Nephron progenitor cell (in vitro differentiated cells): ENCODE measurements around the gene ATP2C2.
"Not testable (repeated sequence)": the region's sequence is repeated elsewhere in the genome, so short reads cannot be mapped to it uniquely, and the experiment has no call there.

Experiments
- DNase-seq: peaks from one replicate; pipeline ENCODE4 v3.0.0; 2021
- H3K27ac Mint-ChIP-seq: 2 replicates; pipeline ENCODE4 v1.8.0; 2021; ENCODE audit warnings: mild to moderate bottlenecking, moderate library complexity, mixed read lengths
- H3K27me3 Mint-ChIP-seq: 2 replicates; pipeline ENCODE4 v1.8.0; 2021; ENCODE audit warnings: mild to moderate bottlenecking, low read depth, mixed read lengths; ENCODE audit not compliant: poor library complexity
- H3K36me3 Mint-ChIP-seq: 2 replicates; pipeline ENCODE4 v1.8.0; 2021; ENCODE audit warnings: low read depth, mixed read lengths
- H3K4me1 Mint-ChIP-seq: 2 replicates; pipeline ENCODE4 v1.8.0; 2021; ENCODE audit warnings: mixed read lengths
- H3K4me3 Mint-ChIP-seq: 2 replicates; pipeline ENCODE4 v1.8.0; 2021; ENCODE audit warnings: mild to moderate bottlenecking, moderate library complexity, mixed read lengths
- H3K9me3 Mint-ChIP-seq: 2 replicates; pipeline ENCODE4 v1.8.0; 2021; ENCODE audit warnings: mild to moderate bottlenecking, moderate library complexity, mixed read lengths
- CTCF ChIP-seq: fragments of 200-600 bp; sonication (generic); IDR thresholded peaks from 2 replicates; pipeline ENCODE4 v1.5.0; 2021; ENCODE audit warnings: antibody characterized with exemption

ATP2C2 gene

GRCh38 chr16:84390131-84390785, 21.9 kb downstream of the ATP2C2 start:
- no peak for TF ChIP-seq CTCF
- no peak overlapping the region for H3K4me3 Mint-ChIP-seq
- peaks cover 10% of the 10 kb centered on the region for H3K27me3 Mint-ChIP-seq
- DNase-seq, result no peak
- H3K27ac Mint-ChIP-seq, result peak overlapping the region; percentile 91
- peaks cover 7% of the 10 kb centered on the region for H3K9me3 Mint-ChIP-seq
- peaks cover 5% of the 10 kb centered on the region for H3K4me1 Mint-ChIP-seq
- no peaks in the 10 kb centered on the region for H3K36me3 Mint-ChIP-seq

GRCh38 chr16:84391151-84392030, 23.1 kb downstream of the ATP2C2 start:
- H3K4me1 Mint-ChIP-seq, result peaks cover 13% of the 10 kb centered on the region
- TF ChIP-seq CTCF, result no peak
- peak overlapping the region; percentile 48 for H3K27ac Mint-ChIP-seq
- no peak overlapping the region for H3K4me3 Mint-ChIP-seq
- peaks cover 10% of the 10 kb centered on the region for H3K27me3 Mint-ChIP-seq
- no peaks in the 10 kb centered on the region for H3K36me3 Mint-ChIP-seq
- no peak for DNase-seq
- H3K9me3 Mint-ChIP-seq, result no peaks in the 10 kb centered on the region

GRCh38 chr16:84392031-84392360, 23.7 kb downstream of the ATP2C2 start:
- Mint-ChIP-seq H3K9me3 (no peaks in the 10 kb centered on the region), H3K36me3 (no peaks in the 10 kb centered on the region), H3K27ac (no peak overlapping the region), H3K4me1 (peaks cover 17% of the 10 kb centered on the region), H3K27me3 (peaks cover 10% of the 10 kb centered on the region), H3K4me3 (no peak overlapping the region)
- TF ChIP-seq CTCF, result no peak
- DNase-seq, result no peak

- H3K4me1 Mint-ChIP-seq, result peaks cover 13% of the 10 kb centered on the region
- H3K27me3 Mint-ChIP-seq, result peaks cover 18% of the 10 kb centered on the region
- H3K4me3 Mint-ChIP-seq, H3K36me3 Mint-ChIP-seq, H3K9me3 Mint-ChIP-seq, DNase-seq: not testable (repeated sequence)
- peak overlapping the region; percentile 1 for H3K27ac Mint-ChIP-seq
Measured at GRCh38 chr16:84396082-84396481, 27.7 kb downstream of the ATP2C2 start.

- no peak for DNase-seq
- Mint-ChIP-seq H3K27me3 (peaks cover 14% of the 10 kb centered on the region), H3K9me3 (peaks cover 8% of the 10 kb centered on the region), H3K4me1 (peaks cover 13% of the 10 kb centered on the region), H3K4me3 (no peak overlapping the region), H3K27ac (no peak overlapping the region), H3K36me3 (no peaks in the 10 kb centered on the region)
- no peak for TF ChIP-seq CTCF
Measured at GRCh38 chr16:84396537-84397008, 28.2 kb downstream of the ATP2C2 start.

GRCh38 chr16:84397090-84397489, 28.8 kb downstream of the ATP2C2 start:
- DNase-seq, result no peak
- Mint-ChIP-seq H3K4me3 (no peak overlapping the region), H3K4me1 (peaks cover 13% of the 10 kb centered on the region), H3K9me3 (peaks cover 13% of the 10 kb centered on the region), H3K27ac (no peak overlapping the region), H3K27me3 (peaks cover 14% of the 10 kb centered on the region), H3K36me3 (no peaks in the 10 kb centered on the region)
- no peak for TF ChIP-seq CTCF
